Measurements from ENCODE around the gene EXOSC7.

Gene EXOSC7

GRCh38 chr3:44962621-44963393 lies 13.2 kb upstream of the EXOSC7 start:
- TF ChIP-seq ZFX (IDR thresholded peaks at IDR 0.05; ENCODE audit: borderline replicate concordance) (no peak), CTCF (IDR thresholded peaks at IDR 0.05) (no peak)
- no peak overlapping the region for H3K27ac ChIP-seq

GRCh38 chr3:44963571-44964325 lies 12.3 kb upstream of the EXOSC7 start:
- H3K27ac ChIP-seq, result no peak overlapping the region
- no peak for TF ChIP-seq CTCF (IDR thresholded peaks at IDR 0.05)
- TF ChIP-seq ZFX (IDR thresholded peaks at IDR 0.05; ENCODE audit: borderline replicate concordance), result no peak

GRCh38 chr3:44965165-44965564 lies 10.9 kb upstream of the EXOSC7 start:
- H3K27ac ChIP-seq, result no peak overlapping the region
- no peak for TF ChIP-seq CTCF (IDR thresholded peaks at IDR 0.05)
- TF ChIP-seq ZFX (IDR thresholded peaks at IDR 0.05; ENCODE audit: borderline replicate concordance), result no peak

- TF ChIP-seq ZFX (IDR thresholded peaks at IDR 0.05; ENCODE audit: borderline replicate concordance) (no peak), CTCF (IDR thresholded peaks at IDR 0.05) (no peak)
Measured at GRCh38 chr3:44966795-44967278, 9.2 kb upstream of the EXOSC7 start.

GRCh38 chr3:44968447-44968858 lies 7.6 kb upstream of the EXOSC7 start:
- no peak for TF ChIP-seq CTCF (IDR thresholded peaks at IDR 0.05)
- no peak for TF ChIP-seq ZFX (IDR thresholded peaks at IDR 0.05; ENCODE audit: borderline replicate concordance)
- H3K27ac ChIP-seq, result no peak overlapping the region

More at GRCh38 chr3:44966795-44967278, 9.2 kb upstream of the EXOSC7 start:
- H3K27ac ChIP-seq, result no peak overlapping the region

- H3K27ac ChIP-seq, result no peak overlapping the region
- TF ChIP-seq CTCF (IDR thresholded peaks at IDR 0.05), result no peak
- TF ChIP-seq ZFX (IDR thresholded peaks at IDR 0.05; ENCODE audit: borderline replicate concordance), result no peak
Measured at GRCh38 chr3:44969154-44969827, 6.8 kb upstream of the EXOSC7 start.
